HCT116 (cell line): ENCODE results near the gene MAPK8. TPM values are rescaled to one million over a fixed set of nuclear protein-coding genes. Genes with fewer than 3 reads are reported as not detected.
A peak's percentile ranks its signal among the peaks of the same experiment; 100 is the strongest.

Experiments used
- ATAC-seq: fragments of 200-7000 bp; cut with Tn5 transposase; 2 replicates; pipeline ENCODE4 v1.9.1; 2020; ENCODE audit warnings: mild to moderate bottlenecking, moderate library complexity
- BruUV-seq: library from RNA; stranded (reverse); fragments of 400-500 nt; replicated peaks from 2 replicates; lab custom pipeline; 2021; lab: Mats Ljungman, UMichigan
- CTCF ChIA-PET: fragments of 300-600 bp; sonication (Branson Sonifier 250); formaldehyde crosslinking; loops from one replicate; lab custom pipeline; 2021; ENCODE audit warnings: antibody characterized with exemption; lab: Charles Lee
- POLR2A ChIA-PET: fragments of 300-600, 350-600 bp; sonication (Branson Sonifier 250); formaldehyde crosslinking; loops from one replicate; lab custom pipeline; 2021; ENCODE audit warnings: antibody characterized with exemption; lab: Charles Lee
- RAD21 ChIA-PET, 2 experiments: fragments of 300-600 bp; sonication (Branson Sonifier 250); formaldehyde crosslinking; loops; one replicate each; lab custom pipeline; 2023; ENCODE audit warnings: low total read pairs in 2 of 2; ENCODE audit not compliant: uncharacterized antibody in 2 of 2, unreplicated experiment in 2 of 2, low non-redundant PET in 1 of 2; lab: Charles Lee
- DNase-seq: peaks from one replicate; pipeline ENCODE4 v3.0.0-alpha.2; 2010; ENCODE audit warnings: low read depth, low spot score
- H2AFZ ChIP-seq: fragments of 200-600 bp; shearing (Covaris generic), sonication (generic); 2 replicates; pipeline ENCODE4 v1.6.1; 2017; ENCODE audit warnings: low read depth, mixed run types, mixed read lengths, antibody characterized with exemption, low read length; ENCODE audit not compliant: poor library complexity, severe bottlenecking
- H3K27ac ChIP-seq: 2 replicates; pipeline ENCODE4 v1.5.1; 2012; ENCODE audit warnings: low read depth, low read length
- H3K27me3 ChIP-seq: fragments of 200-600 bp; sonication (generic); 2 replicates; pipeline ENCODE4 v1.6.1; 2016; ENCODE audit warnings: mixed run types, low read length, mixed read lengths; ENCODE audit not compliant: insufficient read depth
- H3K36me3 ChIP-seq, 2 experiments: fragments of 200-500 bp in 1 of 2; fragments of 200-600 bp in 1 of 2; sonication (Bioruptor generic) in 1 of 2; sonication (generic) in 1 of 2; 2 replicates each; pipeline versions ENCODE4 v1.5.1 to v1.6.1; 2014 to 2016; ENCODE audit warnings: low read length in 2 of 2, inconsistent platforms in 1 of 2, mixed read lengths in 1 of 2, mixed run types in 1 of 2; ENCODE audit not compliant: insufficient read depth in 2 of 2, control insufficient read depth in 1 of 2
- H3K4me1 ChIP-seq, 2 experiments: fragments of 200-600 bp in 1 of 2; sonication (generic) in 1 of 2; 2 replicates each; pipeline versions ENCODE4 v1.5.1 to v1.6.1; 2012 to 2017; ENCODE audit warnings: low read length in 2 of 2, inconsistent platforms in 1 of 2, mild to moderate bottlenecking in 1 of 2, mixed read lengths in 1 of 2, mixed run types in 1 of 2, moderate library complexity in 1 of 2; ENCODE audit not compliant: insufficient read depth in 2 of 2, control insufficient read depth in 1 of 2
- H3K4me2 ChIP-seq: fragments of 200-600 bp; sonication (generic); 2 replicates; pipeline ENCODE4 v1.6.1; 2017; ENCODE audit warnings: mixed run types, low read length, mixed read lengths
- H3K4me3 ChIP-seq, 2 experiments: fragments of 200-600 bp in 1 of 2; sonication (generic) in 1 of 2; replicated peaks in 1 of 2; 2 replicates each; pipeline ENCODE4 v1.5.1; 2011 to 2016; ENCODE audit warnings: low read length in 2 of 2, control low read depth in 1 of 2, low read depth in 1 of 2, mild to moderate bottlenecking in 1 of 2, mixed read lengths in 1 of 2, mixed run types in 1 of 2
- H3K79me2 ChIP-seq: fragments of 200-600 bp; sonication (generic); 2 replicates; pipeline ENCODE4 v1.6.1; 2017; ENCODE audit warnings: mild to moderate bottlenecking, mixed run types, low read length, moderate library complexity, mixed read lengths; ENCODE audit not compliant: insufficient read depth
- H3K9ac ChIP-seq: fragments of 200-600 bp; sonication (generic); 2 replicates; pipeline ENCODE4 v1.6.1; 2016; ENCODE audit warnings: low read length, mixed read lengths
- H3K9me2 ChIP-seq: fragments of 200-600 bp; sonication (generic), shearing (Covaris generic); 2 replicates; pipeline ENCODE4 v1.6.1; 2017; ENCODE audit warnings: mixed run types, mild to moderate bottlenecking, moderate library complexity; ENCODE audit not compliant: insufficient read depth
- H3K9me3 ChIP-seq, 2 experiments: fragments of 200-500 bp in 1 of 2; fragments of 200-600 bp in 1 of 2; sonication (Bioruptor generic) in 1 of 2; sonication (generic) in 1 of 2; 2 replicates each; pipeline ENCODE4 v1.6.1; 2014 to 2017; ENCODE audit warnings: low read length in 2 of 2, mixed read lengths in 2 of 2, inconsistent platforms in 1 of 2, low read depth in 1 of 2, mild to moderate bottlenecking in 1 of 2, mixed run types in 1 of 2, moderate library complexity in 1 of 2; ENCODE audit not compliant: control insufficient read depth in 1 of 2, insufficient read depth in 1 of 2
- H4K20me1 ChIP-seq: fragments of 200-600 bp; sonication (generic), shearing (Covaris generic); 2 replicates; pipeline ENCODE4 v1.6.1; 2017; ENCODE audit warnings: mixed run types, mild to moderate bottlenecking, moderate library complexity; ENCODE audit not compliant: insufficient read depth
- EGR1 ChIP-seq: IDR thresholded peaks from 2 replicates; pipeline ENCODE4 v1.6.1; 2012; ENCODE audit warnings: low read depth
- RAD21 ChIP-seq: IDR thresholded peaks from 2 replicates; pipeline ENCODE4 v1.6.1; 2012; ENCODE audit warnings: low read depth, mild to moderate bottlenecking
- TCF7L2 ChIP-seq: IDR thresholded peaks from 2 replicates; pipeline ENCODE4 v1.7.0; 2011; ENCODE audit warnings: borderline replicate concordance, inconsistent platforms; ENCODE audit not compliant: insufficient read depth, insufficient read length; ENCODE audit errors: extremely low read depth
- YY1 ChIP-seq: IDR thresholded peaks from 2 replicates; pipeline ENCODE4 v1.6.1; 2011; ENCODE audit warnings: low read length, low read depth, moderate library complexity, mild to moderate bottlenecking; ENCODE audit not compliant: insufficient replicate concordance; ENCODE audit errors: extremely low read depth
- intact Hi-C: fragments of 100-400 bp; cut with micrococcal nuclease; formaldehyde crosslinking; loops from 2 replicates; pipeline ENCODE4 v1.10.0; 2022
- total RNA-seq: library from RNA; stranded (reverse); gene quantifications from one replicate; pipeline ENCODE4 v1.2.1, GENCODE V29; 2021; ENCODE audit not compliant: unreplicated experiment
- TF ChIP-seq, protein P1 (sequence below), 3 experiments: fragments of 200-600 bp in 1 of 3; sonication (generic) in 1 of 3; IDR thresholded peaks in 2 of 3; conservative IDR thresholded peaks in 1 of 3; 2 replicates each; pipeline ENCODE4 v1.5.1; 2012 to 2017; ENCODE audit warnings: low read depth in 2 of 3, low read length in 2 of 3, antibody characterized with exemption in 1 of 3, borderline replicate concordance in 1 of 3, control low read depth in 1 of 3, mild to moderate bottlenecking in 1 of 3, mixed read lengths in 1 of 3, mixed run types in 1 of 3, moderate library complexity in 1 of 3; ENCODE audit not compliant: insufficient read depth in 1 of 3

MAPK8 gene
- total RNA-seq, 1 experiment from 2014 or later: 71.0 TPM

DNA sequence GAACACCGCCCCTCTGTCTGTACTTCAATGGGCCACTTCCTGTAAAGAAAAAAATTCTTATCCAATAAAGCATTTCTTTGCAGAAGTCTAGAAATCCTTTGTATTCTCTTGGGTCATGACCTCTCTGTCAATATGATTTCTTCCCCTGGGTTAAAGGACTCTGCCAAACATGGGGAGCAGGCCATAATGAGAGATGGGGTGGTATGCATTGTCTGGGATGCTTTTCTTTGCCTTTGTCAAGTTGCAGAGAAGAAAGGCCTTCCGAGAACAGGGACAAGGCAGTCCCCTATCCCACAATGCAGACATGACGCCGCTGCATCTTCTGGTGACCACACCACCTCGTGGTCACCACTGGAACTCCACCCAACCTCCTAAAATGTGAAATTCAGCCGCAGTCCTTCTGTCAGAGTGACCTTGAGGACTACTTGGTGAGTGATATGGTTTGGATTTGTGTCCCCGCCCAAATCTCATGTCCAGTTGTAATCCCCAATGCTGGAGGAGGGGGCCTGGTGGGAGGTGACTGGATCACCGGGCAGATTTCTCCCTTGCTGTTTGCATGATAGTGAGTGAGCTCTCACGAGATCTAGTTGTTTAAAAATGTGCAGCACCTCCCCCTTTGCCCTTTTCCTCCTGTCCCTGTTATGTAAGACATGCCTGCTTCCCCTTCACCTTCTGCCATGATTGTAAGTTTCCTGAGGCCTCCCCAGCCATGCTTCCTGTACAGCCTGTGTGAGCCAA lies 16.8 kb upstream of the MAPK8 start:
- intact Hi-C loops: loop anchor here (1.0 kb wide), 1 partner anchor 74 kb away; no protein-coding TSS in a partner anchor
- no peaks in the 10 kb centered on the region for H3K9me2 ChIP-seq
- H3K27ac ChIP-seq: no peak overlapping the region
- H3K4me2 ChIP-seq: 0 out of 2 replicates have a peak overlapping the region, but pooled peaks have one; percentile 6
- no TSS peak for BruUV-seq
- no peaks in the 10 kb centered on the region for H3K36me3 ChIP-seq
- no peaks in the 10 kb centered on the region for H4K20me1 ChIP-seq
- no peak overlapping the region for H3K9ac ChIP-seq
- TF ChIP-seq TCF7L2 (no peak), YY1 (no peak), EGR1 (no peak), RAD21 (peak; percentile 69)
- TF ChIP-seq, protein P1, sequence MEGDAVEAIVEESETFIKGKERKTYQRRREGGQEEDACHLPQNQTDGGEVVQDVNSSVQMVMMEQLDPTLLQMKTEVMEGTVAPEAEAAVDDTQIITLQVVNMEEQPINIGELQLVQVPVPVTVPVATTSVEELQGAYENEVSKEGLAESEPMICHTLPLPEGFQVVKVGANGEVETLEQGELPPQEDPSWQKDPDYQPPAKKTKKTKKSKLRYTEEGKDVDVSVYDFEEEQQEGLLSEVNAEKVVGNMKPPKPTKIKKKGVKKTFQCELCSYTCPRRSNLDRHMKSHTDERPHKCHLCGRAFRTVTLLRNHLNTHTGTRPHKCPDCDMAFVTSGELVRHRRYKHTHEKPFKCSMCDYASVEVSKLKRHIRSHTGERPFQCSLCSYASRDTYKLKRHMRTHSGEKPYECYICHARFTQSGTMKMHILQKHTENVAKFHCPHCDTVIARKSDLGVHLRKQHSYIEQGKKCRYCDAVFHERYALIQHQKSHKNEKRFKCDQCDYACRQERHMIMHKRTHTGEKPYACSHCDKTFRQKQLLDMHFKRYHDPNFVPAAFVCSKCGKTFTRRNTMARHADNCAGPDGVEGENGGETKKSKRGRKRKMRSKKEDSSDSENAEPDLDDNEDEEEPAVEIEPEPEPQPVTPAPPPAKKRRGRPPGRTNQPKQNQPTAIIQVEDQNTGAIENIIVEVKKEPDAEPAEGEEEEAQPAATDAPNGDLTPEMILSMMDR (IDR thresholded peaks at IDR 0.05 in 2 of 3, conservative IDR thresholded peaks at IDR 0.05 in 1 of 3; ENCODE audit: borderline replicate concordance in 1 of 3, insufficient read depth in 1 of 3, low read depth in 2 of 3, low read length in 2 of 3): peak; percentile 59 to 83 (median 76)
- CTCF ChIA-PET: interaction anchor here (0.7 to 1.6 kb wide), 7 partner anchors 10 to 217 kb away, joined by 3 to 5 read pairs (median 4); no protein-coding TSS in a partner anchor
- ATAC-seq: peak; percentile 91
- H3K4me1 ChIP-seq: peaks cover 2 to 7% of the 10 kb centered on the region in 2 experiments; a peak in 2 of 4 replicates
- POLR2A ChIA-PET: no interaction called here
- H2AFZ ChIP-seq: peak overlapping the region; percentile 91
- H3K79me2 ChIP-seq: no peaks in the 10 kb centered on the region
- RAD21 ChIA-PET: no interaction called here
- no peaks in the 10 kb centered on the region for H3K9me3 ChIP-seq
- no peaks in the 10 kb centered on the region for H3K27me3 ChIP-seq
- H3K4me3 ChIP-seq: no peak overlapping the region
- peak; percentile 57 for DNase-seq
